Fibroblast of lung (primary cell): Measurements from ENCODE around the gene LNPEP. TPM values are rescaled to one million over a fixed set of nuclear protein-coding genes. Genes with fewer than 3 reads are reported as not detected.
A peak's percentile ranks its signal among the peaks of the same experiment; 100 is the strongest.

Source experiments
- DNase-seq, 2 donors: peaks; one replicate each; pipeline versions ENCODE4 v3.0.0 to v3.0.0-alpha.2; 2010; ENCODE audit warnings: low read depth in 2 of 2
- H2AFZ ChIP-seq: 2 replicates; pipeline ENCODE4 v1.5.1; 2012; ENCODE audit warnings: low read length, control low read depth, inconsistent platforms
- H3K27ac ChIP-seq: 2 replicates; pipeline ENCODE4 v1.5.1; 2011; ENCODE audit warnings: low read length, control low read depth; ENCODE audit not compliant: insufficient read depth
- H3K27me3 ChIP-seq: 2 replicates; pipeline ENCODE4 v1.5.1; 2011; ENCODE audit warnings: mild to moderate bottlenecking, low read length; ENCODE audit not compliant: control insufficient read depth, insufficient read depth
- H3K36me3 ChIP-seq: 2 replicates; pipeline ENCODE4 v1.5.1; 2011; ENCODE audit warnings: low read length; ENCODE audit not compliant: control insufficient read depth, insufficient read depth
- H3K4me1 ChIP-seq: 2 replicates; pipeline ENCODE4 v1.5.1; 2011; ENCODE audit warnings: low read length; ENCODE audit not compliant: control insufficient read depth, insufficient read depth; ENCODE audit errors: extremely low read depth
- H3K4me2 ChIP-seq: 2 replicates; pipeline ENCODE4 v1.5.1; 2011; ENCODE audit warnings: low read length, control low read depth; ENCODE audit not compliant: insufficient read depth; ENCODE audit errors: extremely low read depth
- H3K4me3 ChIP-seq, 4 experiments: fragments of 200-600 bp in 1 of 4; sonication (generic) in 1 of 4; replicated peaks in 1 of 4; 2 replicates each; pipeline ENCODE4 v1.5.1; 2011 to 2016; ENCODE audit warnings: low read length in 4 of 4, low read depth in 3 of 4, mild to moderate bottlenecking in 3 of 4, control low read depth in 2 of 4, inconsistent platforms in 1 of 4, mixed read lengths in 1 of 4; ENCODE audit not compliant: insufficient read depth in 1 of 4; ENCODE audit errors: control extremely low read depth in 1 of 4
- H3K79me2 ChIP-seq: 2 replicates; pipeline ENCODE4 v1.5.1; 2012; ENCODE audit warnings: mild to moderate bottlenecking, low read length, inconsistent platforms; ENCODE audit not compliant: control insufficient read depth, insufficient read depth
- H3K9ac ChIP-seq: 2 replicates; pipeline ENCODE4 v1.5.1; 2011; ENCODE audit warnings: mild to moderate bottlenecking, low read length, control low read depth; ENCODE audit not compliant: insufficient read depth
- H3K9me3 ChIP-seq: 2 replicates; pipeline ENCODE4 v1.5.1; 2012; ENCODE audit warnings: low read depth, low read length; ENCODE audit not compliant: control insufficient read depth, insufficient read depth
- H4K20me1 ChIP-seq: 2 replicates; pipeline ENCODE4 v1.5.1; 2011; ENCODE audit warnings: low read length; ENCODE audit not compliant: control insufficient read depth, insufficient read depth; ENCODE audit errors: extremely low read depth
- EZH2 ChIP-seq: IDR thresholded peaks from 2 replicates; pipeline ENCODE4 v1.5.1; 2012; ENCODE audit warnings: low read length, control low read depth, mild to moderate bottlenecking; ENCODE audit errors: missing control alignments
- polyA plus RNA-seq, 2 donors: library from polyadenylated mRNA; depleted of rRNA in 1 of 2; stranded (reverse) in 1 of 2; unstranded in 1 of 2; fragments of >200 nt; gene quantifications; 2 replicates each; pipeline ENCODE4 v1.2.1, GENCODE V29; 2011 to 2012; ENCODE audit warnings: missing spikeins in 1 of 2
- total RNA-seq: library from RNA; depleted of rRNA; stranded (reverse); fragments of >200 nt; gene quantifications from 2 replicates; pipeline ENCODE4 v1.2.1, GENCODE V29; 2014
- TF ChIP-seq, protein P1 (sequence below), 2 donors: IDR thresholded peaks in 1 of 2; conservative IDR thresholded peaks in 1 of 2; 1 replicate in 1 of 2; 2 replicates in 1 of 2; pipeline ENCODE4 v1.5.1; 2011 to 2012; ENCODE audit warnings: low read length in 2 of 2, control low read depth in 1 of 2, inconsistent platforms in 1 of 2, low read depth in 1 of 2, mild to moderate bottlenecking in 1 of 2

LNPEP gene
- total and polyA plus RNA-seq, 2 donors (not counting 1 experiment from before 2014, with no cell fraction given) = 19.5 to 26.1 TPM

DNA sequence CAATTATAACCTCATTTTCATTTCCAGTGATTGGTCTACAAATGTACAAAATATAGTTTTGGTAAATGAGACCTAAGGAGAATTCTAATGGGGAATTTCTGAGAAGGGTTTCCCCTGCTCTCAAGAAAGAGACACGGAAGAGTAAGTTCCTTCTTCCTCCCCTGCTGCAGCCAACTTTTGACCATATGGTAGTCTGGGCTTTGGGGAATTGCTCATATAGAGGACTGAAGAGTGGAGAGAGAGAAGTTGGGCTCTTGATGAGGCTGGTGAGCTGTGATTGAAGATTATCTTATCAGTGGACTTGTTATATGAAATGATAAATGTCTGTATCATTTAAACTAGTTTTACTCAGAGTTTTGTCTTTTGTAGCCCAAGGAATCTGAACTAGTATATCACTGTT is 4.3 kb upstream of the LNPEP start:
- Histone ChIP-seq H3K4me3 (no peak overlapping the region), H2AFZ (no peak overlapping the region), H3K4me2 (no peak overlapping the region), H3K79me2 (peaks cover 4% of the 10 kb centered on the region), H4K20me1 (no peaks in the 10 kb centered on the region), H3K36me3 (no peaks in the 10 kb centered on the region), H3K9me3 (no peaks in the 10 kb centered on the region), H3K4me1 (peaks cover 3% of the 10 kb centered on the region), H3K27me3 (no peaks in the 10 kb centered on the region), H3K9ac (no peak overlapping the region), H3K27ac (no peak overlapping the region)
- TF ChIP-seq, protein P1, sequence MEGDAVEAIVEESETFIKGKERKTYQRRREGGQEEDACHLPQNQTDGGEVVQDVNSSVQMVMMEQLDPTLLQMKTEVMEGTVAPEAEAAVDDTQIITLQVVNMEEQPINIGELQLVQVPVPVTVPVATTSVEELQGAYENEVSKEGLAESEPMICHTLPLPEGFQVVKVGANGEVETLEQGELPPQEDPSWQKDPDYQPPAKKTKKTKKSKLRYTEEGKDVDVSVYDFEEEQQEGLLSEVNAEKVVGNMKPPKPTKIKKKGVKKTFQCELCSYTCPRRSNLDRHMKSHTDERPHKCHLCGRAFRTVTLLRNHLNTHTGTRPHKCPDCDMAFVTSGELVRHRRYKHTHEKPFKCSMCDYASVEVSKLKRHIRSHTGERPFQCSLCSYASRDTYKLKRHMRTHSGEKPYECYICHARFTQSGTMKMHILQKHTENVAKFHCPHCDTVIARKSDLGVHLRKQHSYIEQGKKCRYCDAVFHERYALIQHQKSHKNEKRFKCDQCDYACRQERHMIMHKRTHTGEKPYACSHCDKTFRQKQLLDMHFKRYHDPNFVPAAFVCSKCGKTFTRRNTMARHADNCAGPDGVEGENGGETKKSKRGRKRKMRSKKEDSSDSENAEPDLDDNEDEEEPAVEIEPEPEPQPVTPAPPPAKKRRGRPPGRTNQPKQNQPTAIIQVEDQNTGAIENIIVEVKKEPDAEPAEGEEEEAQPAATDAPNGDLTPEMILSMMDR (conservative IDR thresholded peaks at IDR 0.05 in 1 of 2, IDR thresholded peaks at IDR 0.05 in 1 of 2; ENCODE audit: low read depth in 1 of 2, low read length in 2 of 2) = no peak
- no peak for TF ChIP-seq EZH2
- DNase-seq = no peak

DNA sequence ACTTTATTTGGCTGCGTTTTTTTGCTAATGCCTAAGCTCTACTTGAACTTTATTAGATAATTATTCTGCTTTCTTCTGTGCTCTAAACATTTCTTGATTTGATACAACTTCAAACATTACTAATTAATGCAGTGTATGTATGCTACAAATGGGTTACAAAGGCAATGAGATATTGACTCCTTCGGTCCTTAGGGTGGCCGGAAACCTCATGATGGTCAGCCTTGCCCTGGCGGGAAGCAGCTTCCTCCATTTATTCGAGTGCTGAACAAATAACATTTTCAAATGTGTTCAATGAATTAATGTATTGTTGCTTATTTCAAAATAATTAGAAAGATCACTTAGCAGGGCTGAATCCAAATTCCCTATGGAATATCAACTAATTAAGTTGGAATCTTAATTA is 3.9 kb upstream of the LNPEP start:
- Histone ChIP-seq H2AFZ (no peak overlapping the region), H3K36me3 (no peaks in the 10 kb centered on the region), H3K4me2 (no peak overlapping the region), H3K9me3 (no peaks in the 10 kb centered on the region), H3K27ac (no peak overlapping the region), H4K20me1 (no peaks in the 10 kb centered on the region), H3K79me2 (peaks cover 8% of the 10 kb centered on the region), H3K4me3 (no peak overlapping the region), H3K4me1 (peaks cover 3% of the 10 kb centered on the region), H3K9ac (no peak overlapping the region), H3K27me3 (no peaks in the 10 kb centered on the region)
- DNase-seq = no peak
- TF ChIP-seq, protein P1 (conservative IDR thresholded peaks at IDR 0.05 in 1 of 2, IDR thresholded peaks at IDR 0.05 in 1 of 2; ENCODE audit: low read depth in 1 of 2, low read length in 2 of 2) = no peak
- no peak for TF ChIP-seq EZH2

DNA sequence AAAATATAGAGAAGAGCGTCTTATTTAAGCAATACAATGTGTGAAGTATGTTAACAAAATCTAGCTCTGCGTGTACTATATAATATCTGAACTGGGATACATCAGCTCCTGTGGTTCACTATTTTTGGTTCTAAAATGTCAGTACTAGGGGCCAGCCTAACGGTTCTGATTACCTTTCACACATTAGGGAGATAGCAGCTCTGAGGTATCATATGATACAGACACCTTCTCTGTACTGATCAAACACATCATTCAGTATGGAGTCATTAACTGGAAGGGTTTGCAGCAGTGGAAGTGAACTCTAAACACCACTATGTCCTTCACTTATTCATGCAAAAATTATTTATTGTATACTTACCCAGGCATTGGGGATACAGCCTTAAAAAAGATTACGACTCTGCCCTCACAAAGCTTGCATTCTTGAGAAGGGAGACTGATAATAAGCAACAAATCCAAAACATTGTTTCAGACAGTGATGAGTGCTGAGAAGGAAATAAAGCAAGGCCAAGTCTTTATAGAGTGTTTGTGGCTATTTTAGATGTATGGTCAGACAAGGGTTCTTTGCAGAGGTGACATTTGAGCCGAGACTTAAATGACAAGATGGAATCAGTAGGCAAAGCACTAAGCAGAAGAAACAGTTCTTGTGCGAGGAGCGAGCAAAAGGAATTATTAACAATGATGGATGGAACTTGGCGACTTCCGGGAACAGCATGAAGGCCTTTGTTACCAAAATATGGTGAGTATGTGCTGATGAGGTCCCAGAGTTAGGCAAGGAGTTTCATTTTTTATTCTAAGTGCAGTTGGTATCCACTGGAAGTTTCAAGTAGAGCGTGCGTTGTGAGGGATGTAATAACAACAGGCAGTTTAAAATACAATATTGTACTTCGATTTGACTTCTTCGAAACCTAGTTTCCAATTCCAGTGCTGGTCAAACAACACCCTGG is 1.8 kb upstream of the LNPEP start:
- Histone ChIP-seq H3K27ac (peak overlapping the region; percentile 79), H3K4me1 (peaks cover 5% of the 10 kb centered on the region), H3K4me2 (peak overlapping the region; percentile 61), H3K9me3 (no peaks in the 10 kb centered on the region), H3K27me3 (no peaks in the 10 kb centered on the region), H3K79me2 (peaks cover 22% of the 10 kb centered on the region), H2AFZ (peak overlapping the region; percentile 67), H4K20me1 (no peaks in the 10 kb centered on the region), H3K36me3 (no peaks in the 10 kb centered on the region), H3K4me3 (peak overlapping the region; percentile 65 to 77 (median 74)), H3K9ac (peak overlapping the region; percentile 75)
- peak in 1 of 2 donors; percentile 63 for DNase-seq
- TF ChIP-seq EZH2 = no peak
- TF ChIP-seq, protein P1 (conservative IDR thresholded peaks at IDR 0.05 in 1 of 2, IDR thresholded peaks at IDR 0.05 in 1 of 2; ENCODE audit: low read depth in 1 of 2, low read length in 2 of 2) = no peak
